RPMI7951 (cell line): Measurements from ENCODE around the gene SELENOP. TPM values are rescaled to one million over a fixed set of nuclear protein-coding genes. Genes with fewer than 3 reads are reported as not detected.
"Not testable (repeated sequence)": the region's sequence is repeated elsewhere in the genome, so short reads cannot be mapped to it uniquely, and the experiment has no call there.

Experiments used
- DNase-seq: peaks from one replicate; pipeline ENCODE4 v3.0.0-alpha.2; 2012; ENCODE audit warnings: low read depth
- total RNA-seq: library from RNA; depleted of rRNA; stranded (reverse); fragments of >200 nt; shearing (Covaris generic); gene quantifications from 2 replicates; pipeline ENCODE4 v1.2.3, GENCODE V29; 2014

The SELENOP gene
- total RNA-seq, 1 experiment from 2014 or later, result 0.48 TPM

DNA sequence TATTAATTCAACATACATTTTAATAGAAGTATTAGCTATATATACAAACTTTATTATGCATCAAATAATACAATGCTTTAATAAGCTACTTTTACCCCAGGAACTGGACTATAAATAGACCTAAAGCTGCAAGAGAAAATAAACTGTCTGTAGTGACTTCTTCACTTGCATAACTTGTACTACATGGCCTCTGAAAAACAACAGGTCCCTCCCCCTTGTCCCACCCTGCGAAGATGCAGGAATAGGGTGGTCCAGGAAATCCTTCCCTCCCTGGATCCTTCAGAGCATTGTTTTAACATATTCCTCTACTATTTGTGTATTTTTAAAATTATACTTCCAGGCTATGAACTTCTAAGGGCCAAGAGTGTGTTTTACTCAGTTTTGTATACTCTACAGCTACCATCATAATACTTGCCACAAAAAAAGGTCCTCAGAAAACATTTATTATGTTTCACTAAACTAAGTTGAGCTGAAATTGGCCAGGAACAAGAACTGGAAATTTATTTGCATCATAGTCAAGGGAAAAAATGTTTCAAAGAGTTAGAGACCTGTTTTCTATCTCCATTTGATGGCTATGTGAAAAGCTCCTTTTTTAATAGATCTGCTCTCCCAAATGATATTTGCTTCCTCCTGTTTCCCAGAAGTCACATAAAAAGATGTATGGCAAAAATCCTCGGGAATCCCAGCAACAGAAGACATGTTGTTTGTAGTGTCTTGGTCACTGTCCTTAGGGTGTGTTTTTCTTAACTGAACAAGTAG, 15.2 kb upstream of the SELENOP start:
- no peak for DNase-seq

DNA sequence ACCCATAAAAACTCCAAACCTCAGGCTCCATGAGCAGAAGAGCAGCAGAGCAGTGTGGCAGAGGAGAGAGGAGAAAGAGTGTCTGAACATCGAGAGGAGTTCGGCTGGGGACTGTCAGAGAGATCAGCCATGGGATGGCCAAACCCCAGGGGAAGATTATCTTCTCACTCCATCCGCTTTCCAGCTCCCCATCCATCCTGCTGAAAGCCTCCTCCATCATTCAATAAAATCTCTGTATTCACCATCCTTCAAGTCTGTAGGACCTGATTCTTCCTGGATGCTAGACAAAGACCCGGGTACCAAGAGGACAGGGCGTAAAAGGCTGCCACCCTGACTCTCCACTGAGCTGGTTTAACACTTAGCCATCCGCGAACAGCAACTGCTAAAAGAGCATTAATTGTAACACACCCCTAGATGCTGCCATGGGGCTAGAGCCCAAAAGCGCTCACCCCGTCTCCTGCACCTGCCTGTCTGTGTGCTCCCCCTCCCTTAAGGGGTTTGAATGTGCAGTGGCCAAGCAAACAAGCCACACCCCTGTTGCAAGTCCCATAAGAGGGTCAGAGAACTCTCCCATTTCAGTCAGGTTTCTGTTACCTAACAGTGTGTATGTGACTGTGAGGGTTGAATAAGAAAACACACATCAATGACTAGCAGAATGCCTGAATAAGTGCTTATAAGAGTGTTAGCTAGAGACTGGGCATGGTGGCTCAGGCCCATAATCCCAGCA, 13.9 kb upstream of the SELENOP start:
- DNase-seq, result no peak

DNA sequence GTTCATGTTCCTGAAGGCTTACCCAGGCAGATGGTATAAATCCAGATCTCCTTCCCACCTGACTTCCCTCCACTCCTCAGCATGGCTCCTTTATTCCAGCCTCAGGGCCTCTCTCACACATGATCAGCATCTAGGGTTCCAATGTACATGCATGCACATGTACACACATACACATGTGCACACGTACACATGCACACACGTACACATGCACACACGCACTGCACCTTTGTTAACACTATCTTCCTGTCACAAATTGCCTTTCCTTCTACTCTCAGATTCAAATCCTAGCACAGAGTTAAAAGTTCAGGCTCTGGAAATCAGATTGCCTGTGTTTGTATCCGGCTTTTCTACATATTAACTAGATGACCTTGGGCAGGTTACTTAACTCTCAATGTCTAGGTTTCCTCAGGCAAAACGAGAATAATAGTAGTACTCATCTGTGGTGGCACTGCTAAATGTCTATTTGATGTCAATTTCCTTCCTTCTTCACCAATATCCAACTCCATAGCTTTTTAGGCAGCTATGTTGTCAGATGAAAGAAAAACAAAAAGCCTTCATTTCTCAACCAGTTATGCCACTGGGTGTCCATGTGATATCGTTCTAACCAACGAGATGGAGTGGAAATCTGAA, 12.8 kb upstream of the SELENOP start:
- DNase-seq, result no peak

DNA sequence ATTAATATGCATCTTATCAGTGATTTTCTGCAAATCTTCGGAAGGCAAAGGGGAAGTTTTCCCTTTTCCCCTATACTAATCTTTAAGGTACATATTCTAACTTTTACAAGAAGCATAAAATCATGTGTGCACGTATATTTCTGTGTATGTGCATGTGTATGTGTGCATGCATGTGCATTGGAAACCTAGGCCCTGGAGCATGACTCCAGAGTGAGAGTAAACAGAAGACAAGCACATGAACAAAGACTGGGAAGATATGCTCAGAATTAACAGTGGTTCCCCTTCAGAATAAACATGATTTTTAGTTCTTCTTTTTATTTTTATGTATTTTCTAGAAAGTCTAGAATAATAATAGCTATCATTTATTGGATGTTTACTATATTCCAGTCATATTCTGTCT, 10.9 kb upstream of the SELENOP start:
- DNase-seq, result no peak

GRCh38 chr5:42819745-42820144, 8.1 kb upstream of the SELENOP start:
- no peak for DNase-seq

- not testable (repeated sequence) for DNase-seq
Measured at GRCh38 chr5:42816546-42816945, 4.9 kb upstream of the SELENOP start.

- no peak for DNase-seq
Measured at GRCh38 chr5:42813533-42813932, 1.8 kb upstream of the SELENOP start.

DNA sequence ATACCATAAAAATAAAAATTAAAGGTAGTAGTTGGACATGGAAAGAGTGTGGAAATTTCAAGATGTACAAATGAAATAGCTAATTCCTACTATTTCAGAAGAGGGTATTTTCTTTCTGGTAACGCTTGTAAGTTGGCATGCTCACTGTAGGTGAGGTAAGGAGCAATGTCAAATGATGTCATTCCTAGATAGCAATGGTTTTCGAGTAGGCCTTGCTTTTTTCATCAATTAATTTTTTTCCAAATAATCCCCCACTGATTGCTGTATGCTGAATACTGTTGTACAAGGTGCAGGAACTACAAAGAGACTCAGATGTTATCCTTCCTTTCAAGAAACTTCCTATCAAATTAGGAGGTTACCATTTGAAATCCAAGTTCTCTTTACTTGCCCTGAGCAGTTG, 928 bp upstream of the SELENOP start:
- DNase-seq, result no peak

DNA sequence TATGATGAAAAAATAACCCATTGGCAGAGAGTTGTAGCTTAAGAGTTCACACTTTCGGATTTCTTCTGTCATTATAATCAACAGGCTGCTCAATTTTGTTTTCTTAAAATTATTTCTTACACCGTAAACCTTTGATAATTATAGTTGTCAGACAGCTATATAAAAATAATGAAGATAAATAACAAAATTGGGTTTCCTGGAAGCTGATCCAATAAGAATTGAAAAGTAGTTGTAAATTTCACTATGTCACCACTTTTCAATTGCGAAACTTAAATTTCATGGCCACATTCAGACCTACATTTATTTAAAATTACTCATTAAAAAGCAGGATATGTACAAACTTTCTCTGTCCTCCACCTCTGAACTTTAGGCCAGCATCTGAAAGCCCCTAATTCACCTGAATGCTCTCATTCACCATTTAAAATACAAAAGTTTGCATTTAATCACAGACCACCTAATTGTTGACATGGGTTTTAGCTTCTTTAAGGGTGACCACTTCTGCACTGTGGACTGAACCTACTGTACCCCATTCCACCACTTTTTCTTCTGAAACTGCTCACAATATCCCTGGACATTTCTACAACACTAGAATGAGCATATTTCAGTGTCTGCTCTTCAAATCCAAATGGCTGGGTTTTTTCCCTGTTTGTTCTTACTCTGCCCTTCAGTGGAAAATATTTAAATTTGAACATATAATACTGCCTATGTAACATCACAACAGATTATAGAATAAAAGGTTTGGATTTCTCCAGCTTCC, 680 bp downstream of the SELENOP start:
- no peak for DNase-seq

DNA sequence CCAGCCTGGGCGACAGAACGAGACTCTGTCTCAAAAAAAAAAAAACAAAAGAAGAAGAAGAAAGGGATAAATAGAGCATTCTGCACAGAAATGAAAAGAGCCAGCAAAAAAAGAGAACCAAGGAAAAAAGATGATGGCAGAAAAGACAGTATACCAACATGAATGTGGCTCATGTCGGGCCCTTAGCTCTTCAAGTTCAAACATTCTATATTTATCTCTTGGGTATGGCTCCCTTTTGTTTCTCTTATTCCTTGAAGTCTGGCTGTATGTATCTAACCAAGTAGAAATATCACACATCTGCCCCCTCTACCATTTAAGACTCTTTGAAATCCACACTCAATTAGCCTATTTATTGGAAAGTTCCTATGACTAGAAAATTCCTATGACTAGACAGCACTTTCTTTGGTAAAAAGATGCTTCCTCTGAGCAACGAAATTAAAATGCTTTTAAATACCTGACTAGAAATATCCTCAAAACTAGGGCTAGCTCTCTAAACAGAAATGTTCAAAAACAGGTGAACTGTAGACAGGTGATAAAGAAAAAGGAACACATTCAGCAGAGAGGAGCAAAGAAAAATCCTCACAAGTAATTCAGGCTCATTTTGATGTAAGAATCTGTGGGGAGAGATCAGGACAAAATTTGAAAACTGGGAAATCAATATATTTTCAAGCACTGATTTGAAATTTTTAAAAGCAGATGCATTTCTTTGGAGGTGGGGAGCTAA, 2.6 kb downstream of the SELENOP start:
- DNase-seq, result no peak

- no peak for DNase-seq
Measured at GRCh38 chr5:42807722-42808447, 3.8 kb downstream of the SELENOP start.

DNA sequence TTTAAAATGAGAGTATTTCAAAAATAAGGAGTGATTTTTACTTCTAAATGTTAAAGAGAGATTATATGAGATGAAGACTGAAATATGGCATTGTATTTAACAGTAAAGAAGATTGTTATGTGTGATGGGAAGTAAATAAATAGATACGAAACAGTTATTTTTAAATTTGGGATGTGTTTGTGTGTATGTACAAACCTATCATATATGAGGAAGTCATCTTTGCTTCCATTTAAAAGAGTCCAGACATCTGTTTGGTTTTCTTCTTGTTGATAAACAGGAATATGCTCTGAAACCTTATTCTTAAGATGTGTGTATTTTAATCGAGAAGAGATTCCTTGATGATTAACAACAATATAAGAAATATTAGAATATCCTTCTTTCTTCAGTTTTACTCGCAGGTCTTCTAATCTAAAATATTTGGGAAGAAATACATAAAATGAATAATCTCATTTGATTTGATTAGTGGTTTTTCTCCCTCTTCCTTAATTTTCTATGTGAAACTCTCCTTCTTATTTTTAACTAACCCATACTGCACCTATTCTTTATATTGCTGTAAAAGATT, 4.9 kb downstream of the SELENOP start:
- no peak for DNase-seq

DNA sequence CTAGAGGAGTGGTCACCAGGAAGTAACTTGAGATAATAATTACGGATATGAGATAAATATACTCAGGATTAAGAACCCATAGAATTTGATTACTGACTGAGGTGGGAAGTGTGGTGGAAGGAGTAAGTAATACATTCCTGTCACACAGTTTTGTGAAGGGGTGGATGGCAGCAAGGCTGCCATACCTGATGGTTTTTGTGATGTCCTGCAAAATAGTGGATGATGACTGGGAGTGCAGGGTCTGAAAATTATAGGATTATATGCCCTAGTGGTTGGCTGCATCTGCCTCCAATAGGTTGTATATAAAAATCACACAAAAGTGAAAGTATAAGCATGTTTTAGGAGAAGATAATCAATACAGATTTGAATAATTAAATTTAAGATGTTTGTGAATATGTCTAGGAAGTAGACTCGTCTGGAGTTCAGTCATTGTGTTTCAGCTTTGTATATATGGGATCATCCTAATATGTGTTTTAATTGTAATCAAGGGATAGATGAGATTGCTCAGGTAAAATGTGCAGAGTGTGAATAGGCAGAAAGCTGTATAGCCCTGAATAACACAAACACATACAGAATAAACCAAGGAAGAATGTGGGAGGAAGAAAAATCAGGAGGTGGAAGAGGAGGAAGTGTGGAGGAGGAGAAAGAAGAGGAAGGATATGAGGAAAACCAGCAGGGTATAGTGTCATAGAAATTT, 5.5 kb downstream of the SELENOP start:
- DNase-seq, result no peak

DNA sequence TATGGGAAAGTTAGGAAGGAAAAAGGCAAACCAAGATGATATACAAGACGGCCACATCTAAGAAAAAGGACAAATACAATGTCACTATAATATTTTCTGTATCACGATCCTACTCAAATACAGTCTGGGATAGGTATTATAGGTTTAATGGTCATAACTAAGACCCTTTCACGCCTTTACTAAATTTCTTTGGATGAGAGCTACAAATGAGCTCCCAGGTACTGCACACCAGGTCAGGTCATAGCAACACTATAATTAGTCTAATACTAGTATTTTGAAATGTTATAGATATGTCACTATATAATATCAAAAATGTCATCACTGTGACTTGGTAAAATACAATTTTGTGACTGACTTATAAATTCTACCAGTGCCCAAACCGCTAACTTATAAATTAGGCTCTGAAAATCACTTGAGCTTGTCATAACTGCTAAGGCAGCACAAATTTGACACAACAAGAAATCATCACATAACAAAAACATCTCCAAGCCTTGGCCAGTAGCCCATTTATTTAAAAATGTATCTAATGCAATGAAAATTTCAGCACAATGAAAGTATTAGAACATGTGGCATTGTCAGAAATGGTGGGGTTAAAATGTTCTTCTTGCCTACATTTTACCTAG, 6.9 kb downstream of the SELENOP start:
- DNase-seq, result no peak

DNA sequence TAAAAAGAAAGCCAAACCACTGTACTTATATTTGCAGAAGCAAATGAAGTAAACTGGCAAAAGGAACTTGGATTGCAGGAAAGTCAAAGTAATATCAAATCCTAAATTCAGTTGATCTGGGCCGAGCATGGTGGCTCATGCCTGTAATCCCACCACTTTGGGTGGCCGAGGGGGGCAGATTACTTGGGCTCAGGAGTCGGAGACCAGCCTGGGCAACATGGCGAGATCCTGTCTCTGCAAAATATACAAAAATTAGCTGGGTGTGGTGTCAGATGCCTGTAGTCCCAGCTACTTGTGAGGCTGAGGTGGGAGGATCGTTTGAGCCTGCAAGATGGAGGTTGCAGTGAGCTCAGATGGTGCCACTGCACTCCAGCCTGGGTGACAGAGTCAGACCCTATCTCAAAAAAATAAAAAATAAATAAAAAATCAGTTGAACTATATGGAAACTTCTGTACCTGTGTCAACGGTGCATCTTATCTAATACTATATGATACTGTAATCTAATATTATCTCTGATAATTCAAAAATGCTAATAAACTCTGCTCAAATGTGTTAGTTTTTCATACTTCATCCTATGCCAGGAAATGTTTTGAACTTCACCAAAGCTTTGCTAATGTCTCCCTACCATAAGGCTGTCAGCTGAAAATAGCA, 10.1 kb downstream of the SELENOP start:
- no peak for DNase-seq

- no peak for DNase-seq
Measured at GRCh38 chr5:42800748-42801330, 10.9 kb downstream of the SELENOP start.

GRCh38 chr5:42799668-42800114, 12.0 kb downstream of the SELENOP start:
- DNase-seq, result no peak

- DNase-seq, result no peak
Measured at GRCh38 chr5:42799241-42799608, 12.5 kb downstream of the SELENOP start.
